GM23338 (cell line): ENCODE results near the gene RBM19. TPM values are rescaled to one million over a fixed set of nuclear protein-coding genes. Genes with fewer than 3 reads are reported as not detected.

Experiments used
- ATAC-seq: fragments of 200-7000 bp; cut with Tn5 transposase; 3 replicates; pipeline ENCODE4 v1.9.1; 2020
- DNase-seq: peaks from one replicate; pipeline ENCODE4 v3.0.0-alpha.2; 2015; ENCODE audit warnings: low spot score
- H2AFZ ChIP-seq: fragments of 200-600 bp; sonication (generic); 2 replicates; pipeline ENCODE4 v1.8.0; 2016; ENCODE audit warnings: antibody characterized with exemption, mild to moderate bottlenecking, moderate library complexity
- H3F3A ChIP-seq: fragments of 200-600 bp; sonication (generic); replicated peaks from 2 replicates; pipeline ENCODE4 v1.8.0; 2017; ENCODE audit warnings: antibody characterized with exemption, mixed run types, low read depth
- H3K27ac ChIP-seq: fragments of 200-600 bp; sonication (generic); 2 replicates; pipeline ENCODE4 v1.6.1; 2016; ENCODE audit warnings: low read depth
- H3K27me3 ChIP-seq: fragments of 200-600 bp; sonication (generic); 2 replicates; pipeline ENCODE4 v1.8.0; 2016; ENCODE audit warnings: mild to moderate bottlenecking, mixed run types, moderate library complexity; ENCODE audit not compliant: insufficient read depth
- H3K36me3 ChIP-seq: fragments of 200-600 bp; sonication (generic); 2 replicates; pipeline ENCODE4 v1.8.0; 2016; ENCODE audit warnings: mild to moderate bottlenecking; ENCODE audit not compliant: insufficient read depth
- H3K4me1 ChIP-seq: fragments of 200-600 bp; sonication (generic); 2 replicates; pipeline ENCODE4 v1.8.0; 2016; ENCODE audit warnings: mild to moderate bottlenecking, moderate library complexity; ENCODE audit not compliant: insufficient read depth
- H3K4me2 ChIP-seq: fragments of 200-600 bp; sonication (generic); 2 replicates; pipeline ENCODE4 v1.7.1; 2017; ENCODE audit warnings: mixed run types
- H3K4me3 ChIP-seq: fragments of 200-600 bp; sonication (generic); 2 replicates; pipeline ENCODE4 v1.6.1; 2016; ENCODE audit warnings: mixed run types
- H3K79me2 ChIP-seq: fragments of 200-600 bp; sonication (generic); replicated peaks from 2 replicates; pipeline ENCODE4 v1.8.0; 2017; ENCODE audit warnings: mild to moderate bottlenecking; ENCODE audit not compliant: insufficient read depth
- H3K9me2 ChIP-seq: fragments of 200-600 bp; sonication (generic); 2 replicates; pipeline ENCODE4 v1.8.0; 2017; ENCODE audit not compliant: insufficient read depth
- H4K20me1 ChIP-seq: fragments of 200-600 bp; sonication (generic); replicated peaks from 2 replicates; pipeline ENCODE4 v1.8.0; 2017; ENCODE audit warnings: mild to moderate bottlenecking; ENCODE audit not compliant: insufficient read depth
- H3K27ac Mint-ChIP-seq: 2 replicates; pipeline ENCODE4 v1.8.0; 2020; ENCODE audit warnings: inconsistent platforms, mild to moderate bottlenecking, moderate library complexity, mixed read lengths
- H3K27me3 Mint-ChIP-seq: 3 replicates; pipeline ENCODE4 v1.8.0; 2022; ENCODE audit warnings: low read depth, mild to moderate bottlenecking, moderate library complexity, mixed read lengths, inconsistent platforms; ENCODE audit not compliant: insufficient read depth, poor library complexity
- H3K36me3 Mint-ChIP-seq: 3 replicates; pipeline ENCODE4 v1.8.0; 2021; ENCODE audit warnings: low read depth, mild to moderate bottlenecking, inconsistent platforms, moderate library complexity, mixed read lengths
- H3K4me1 Mint-ChIP-seq: 3 replicates; pipeline ENCODE4 v1.8.0; 2020; ENCODE audit warnings: mild to moderate bottlenecking, inconsistent platforms, mixed read lengths
- H3K4me3 Mint-ChIP-seq: 3 replicates; pipeline ENCODE4 v1.8.0; 2021; ENCODE audit warnings: moderate library complexity, mild to moderate bottlenecking, inconsistent platforms, mixed read lengths
- H3K9me3 Mint-ChIP-seq: 3 replicates; pipeline ENCODE4 v1.8.0; 2020; ENCODE audit warnings: moderate library complexity, mild to moderate bottlenecking, inconsistent platforms, mixed read lengths
- CREB1 ChIP-seq: fragments of 250-450 bp; sonication (Bioruptor Pico); IDR thresholded peaks from 2 replicates; pipeline ENCODE4 v1.5.0; 2020; ENCODE audit warnings: low read depth, mild to moderate bottlenecking, moderate library complexity
- CTCF ChIP-seq, 2 experiments: fragments of 200-600 bp in 1 of 2; sonication (generic) in 1 of 2; conservative IDR thresholded peaks; 2 replicates each; pipeline versions ENCODE4 v1.5.1 to v1.6.1; 2016 to 2017; ENCODE audit warnings: antibody characterized with exemption in 2 of 2, low read depth in 2 of 2, mild to moderate bottlenecking in 2 of 2, moderate library complexity in 1 of 2
- ETS1 ChIP-seq: IDR thresholded peaks from 2 replicates; pipeline ENCODE4 v1.6.1; 2016; ENCODE audit warnings: antibody characterized with exemption
- EZH2 ChIP-seq: fragments of 200-600 bp; sonication (generic); IDR thresholded peaks from one replicate; pipeline ENCODE4 v1.8.0; 2017; ENCODE audit warnings: antibody characterized with exemption, mild to moderate bottlenecking, low read depth; ENCODE audit not compliant: unreplicated experiment
- EZH2phosphoT487 ChIP-seq: fragments of 200-600 bp; sonication (generic); IDR thresholded peaks from one replicate; pipeline ENCODE4 v1.8.1; 2018; ENCODE audit warnings: antibody characterized with exemption; ENCODE audit not compliant: unreplicated experiment
- JUNB ChIP-seq: IDR thresholded peaks from one replicate; pipeline ENCODE4 v1.6.1; 2016; ENCODE audit warnings: antibody characterized with exemption; ENCODE audit not compliant: unreplicated experiment
- NANOG ChIP-seq: IDR thresholded peaks from 2 replicates; pipeline ENCODE4 v1.6.1; 2016; ENCODE audit warnings: antibody characterized with exemption, borderline replicate concordance
- POLR2AphosphoS5 ChIP-seq: IDR thresholded peaks from 2 replicates; pipeline ENCODE4 v1.6.1; 2016; ENCODE audit warnings: antibody characterized with exemption, low read depth
- REST ChIP-seq: IDR thresholded peaks from one replicate; pipeline ENCODE4 v1.6.1; 2018; ENCODE audit warnings: antibody characterized with exemption; ENCODE audit not compliant: unreplicated experiment
- STAT1 ChIP-seq: IDR thresholded peaks from one replicate; pipeline ENCODE4 v1.6.1; 2016; ENCODE audit warnings: antibody characterized with exemption; ENCODE audit not compliant: unreplicated experiment
- ZNF114 ChIP-seq: fragments of 250-450 bp; sonication (Bioruptor Pico); IDR thresholded peaks from 2 replicates; pipeline ENCODE4 v1.5.0; 2020; ENCODE audit warnings: mild to moderate bottlenecking, moderate library complexity
- ZNF331 ChIP-seq: fragments of 250-450 bp; sonication (Bioruptor Pico); IDR thresholded peaks from 2 replicates; pipeline ENCODE4 v1.5.0; 2020; ENCODE audit warnings: low read depth, mild to moderate bottlenecking, moderate library complexity
- ZNF462 ChIP-seq: fragments of 250-450 bp; sonication (Bioruptor Pico); IDR thresholded peaks from 2 replicates; pipeline ENCODE4 v1.5.0; 2020; ENCODE audit warnings: mild to moderate bottlenecking, moderate library complexity
- polyA plus RNA-seq: library from polyadenylated mRNA; unstranded; fragments of >200 nt; fragmentation: Nextera tagmentation; extraction: Ambion mirVana; gene quantifications from 2 replicates; pipeline ENCODE4 v1.2.1, GENCODE V29; 2016
- total RNA-seq: library from RNA; depleted of rRNA; stranded (reverse); fragments of >200 nt; shearing (Covaris generic); gene quantifications from 2 replicates; pipeline ENCODE4 v1.2.3, GENCODE V29; 2014

The RBM19 gene
- total and polyA plus RNA-seq, 2 experiments from 2014 or later: 43.4 to 56.7 TPM

- Mint-ChIP-seq H3K27me3 (peaks cover 2% of the 10 kb centered on the region), H3K4me1 (peaks cover 10% of the 10 kb centered on the region; the same call in 2 of the 3 replicates), H3K9me3 (no peaks in the 10 kb centered on the region), H3K4me3 (no peak overlapping the region), H3K27ac (no peak overlapping the region), H3K36me3 (peaks cover 7% of the 10 kb centered on the region)
- Histone ChIP-seq H4K20me1 (0 out of 2 replicates have a peak, but pooled peaks cover 3% of the 10 kb centered on the region), H3K27me3 (no peaks in the 10 kb centered on the region), H3K27ac (no peak overlapping the region), H3K4me2 (no peak overlapping the region), H2AFZ (no peak overlapping the region), H3K4me3 (no peak overlapping the region), H3K36me3 (peaks cover 8% of the 10 kb centered on the region; the same call in 1 of the 2 replicates), H3K9me2 (no peaks in the 10 kb centered on the region), H3F3A (no peaks in the 10 kb centered on the region), H3K79me2 (no peaks in the 10 kb centered on the region), H3K4me1 (peaks cover 5% of the 10 kb centered on the region; the same call in 1 of the 2 replicates)
- DNase-seq (no peak), ATAC-seq (no peak)
- no peak for TF ChIP-seq ZNF114 (CRISPR knock-in tag)
- no peak for TF ChIP-seq NANOG
- TF ChIP-seq REST: no peak
- TF ChIP-seq ZNF462 (CRISPR knock-in tag): no peak
- TF ChIP-seq STAT1: no peak
- no peak for TF ChIP-seq JUNB
- no peak for TF ChIP-seq EZH2phosphoT487
- no peak for TF ChIP-seq EZH2
- TF ChIP-seq CREB1: no peak
- no peak for TF ChIP-seq CTCF (conservative IDR thresholded peaks at IDR 0.05; ENCODE audit: low read depth in 2 of 2)
- TF ChIP-seq ZNF331: no peak
- no peak for TF ChIP-seq ETS1
- no peak for TF ChIP-seq POLR2AphosphoS5
Observed at GRCh38 chr12:113903381-113903863, 62.7 kb downstream of the RBM19 start.
